Activated T-cell treated with anti-CD3 and anti-CD28 coated beads, Interleukin-2, amount 50 U/mL, for 72 hours (primary cell): ENCODE measurements around the gene PLEKHH2. TPM values are rescaled to one million over a fixed set of nuclear protein-coding genes. Genes with fewer than 3 reads are reported as not detected.
A peak's percentile ranks its signal among the peaks of the same experiment; 100 is the strongest.
"Not testable (repeated sequence)": the region's sequence is repeated elsewhere in the genome, so short reads cannot be mapped to it uniquely, and the experiment has no call there.

Experiments
- ATAC-seq, 2 donors: fragments of 150-1000 bp; cut with Tn5 transposase; replicated peaks in 1 of 2; 2 replicates each; pipeline ENCODE4 v1.10.0; 2021; ENCODE audit warnings: moderate library complexity in 2 of 2, mild to moderate bottlenecking in 1 of 2
- DNase-seq, 2 donors: peaks; one replicate each; pipeline ENCODE4 v3.0.0; 2021 to 2022; ENCODE audit warnings: mixed read lengths in 1 of 2
- H3K27ac Mint-ChIP-seq: one replicate; pipeline ENCODE4 v1.8.0; 2022; ENCODE audit warnings: mild to moderate bottlenecking, moderate library complexity, mixed read lengths
- H3K27me3 Mint-ChIP-seq: one replicate; pipeline ENCODE4 v1.8.0; 2022; ENCODE audit warnings: low read depth, mixed read lengths
- H3K36me3 Mint-ChIP-seq, 2 donors: one replicate each; pipeline ENCODE4 v1.8.0; 2022; ENCODE audit warnings: mixed read lengths in 2 of 2, mild to moderate bottlenecking in 1 of 2; ENCODE audit not compliant: insufficient read depth in 2 of 2
- H3K4me1 Mint-ChIP-seq: one replicate; pipeline ENCODE4 v1.8.0; 2022; ENCODE audit warnings: low read depth, mixed read lengths
- H3K4me3 Mint-ChIP-seq, 2 donors: one replicate each; pipeline ENCODE4 v1.8.0; 2022; ENCODE audit warnings: mild to moderate bottlenecking in 2 of 2, mixed read lengths in 2 of 2, moderate library complexity in 2 of 2
- H3K9me3 Mint-ChIP-seq, 2 donors: one replicate each; pipeline ENCODE4 v1.8.0; 2022; ENCODE audit warnings: mixed read lengths in 2 of 2
- total RNA-seq, 2 donors: library from RNA; stranded (reverse); gene quantifications; one replicate each; pipeline ENCODE4 v1.2.3, GENCODE V29; 2022

The PLEKHH2 gene
- total RNA-seq, result 1 to 10 TPM; 4.3 to 4.5 TPM

DNA sequence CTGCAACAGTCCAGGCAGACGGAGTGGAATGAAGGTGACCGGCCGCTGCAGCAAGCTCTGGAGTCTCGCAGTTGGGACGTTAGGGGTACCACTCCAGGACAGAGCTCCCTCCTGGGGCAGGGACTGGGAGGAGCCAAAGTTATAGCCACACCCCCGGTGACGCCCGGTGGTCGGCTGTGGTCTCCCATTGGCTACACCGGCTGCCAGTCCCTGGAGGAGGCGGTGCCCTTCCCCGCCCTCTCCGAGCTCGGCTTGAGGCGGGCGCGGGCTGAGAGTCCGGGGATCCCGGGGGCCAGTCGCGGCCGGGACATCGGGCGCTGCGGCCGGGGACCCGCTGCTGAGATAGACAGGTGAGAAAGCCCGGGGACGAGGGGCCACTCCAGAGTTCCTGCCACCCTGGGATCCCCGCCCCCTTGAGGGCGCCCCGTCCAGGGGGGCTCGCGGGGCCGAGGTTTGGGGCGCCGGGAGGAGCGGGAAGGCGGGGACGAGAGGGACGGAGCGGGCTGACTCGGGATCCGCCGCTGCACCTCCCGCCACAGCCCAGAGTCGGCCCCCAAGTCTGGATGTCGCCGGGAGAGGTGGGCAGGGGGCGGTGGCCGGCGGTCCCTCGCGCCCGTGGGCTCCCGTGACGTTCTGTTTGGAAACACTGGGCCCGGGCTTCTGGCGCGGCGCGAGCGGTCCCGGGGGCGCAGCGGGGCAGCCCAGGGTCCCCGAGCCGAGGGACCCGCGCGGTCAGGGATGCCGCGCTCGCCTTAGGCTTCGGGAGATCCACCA is at the start of gene PLEKHH2:
Gene PLEKHH2, plus strand, starts transcription at position 231 of the 774 bp plus-strand sequence. CDS start 7,414 bp downstream, outside the sequence.
- Mint-ChIP-seq H3K4me3 (peak within 1 kb of the TSS; percentile 82 to 90), H3K27me3 (peaks cover 44% of the 10 kb centered on the region), H3K9me3 (peaks cover 1 to 2% of the 10 kb centered on the region in 2 donors), H3K27ac (peak within 1 kb of the TSS; percentile 4), H3K36me3 (peaks cover 0 to 2% of the 10 kb centered on the region in 2 donors), H3K4me1 (peaks cover 21% of the 10 kb centered on the region)
- peak; percentile 100 for ATAC-seq
- DNase-seq, result peak; percentile 93 to 95

DNA sequence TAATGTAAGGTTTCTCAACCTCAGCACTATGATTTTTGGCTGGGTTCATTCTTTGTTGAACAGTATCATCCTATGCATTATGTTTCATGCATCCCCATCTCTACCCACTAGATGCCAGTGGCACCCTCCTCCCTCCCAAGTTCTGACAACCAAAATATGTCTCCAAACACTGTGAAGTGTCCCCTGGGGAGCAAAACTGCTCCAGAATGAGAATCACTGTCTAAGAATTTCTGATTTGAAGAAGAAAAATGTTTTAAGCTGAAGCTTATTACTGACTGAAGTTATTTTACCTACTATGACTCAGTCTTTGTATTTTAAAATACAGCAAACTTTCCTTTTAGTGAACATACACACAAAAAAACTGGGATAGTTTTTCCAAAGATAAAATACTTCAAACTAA is 44.6 kb upstream of the PLEKHH2 start:
- Mint-ChIP-seq H3K4me3 (no peak overlapping the region), H3K27ac (peak overlapping the region; percentile 87), H3K4me1 (peaks cover 41% of the 10 kb centered on the region), H3K36me3 (peaks cover 0 to 2% of the 10 kb centered on the region in 2 donors), H3K9me3 (no peaks in the 10 kb centered on the region), H3K27me3 (no peaks in the 10 kb centered on the region)
- DNase-seq, result no peak
- ATAC-seq, result no peak

DNA sequence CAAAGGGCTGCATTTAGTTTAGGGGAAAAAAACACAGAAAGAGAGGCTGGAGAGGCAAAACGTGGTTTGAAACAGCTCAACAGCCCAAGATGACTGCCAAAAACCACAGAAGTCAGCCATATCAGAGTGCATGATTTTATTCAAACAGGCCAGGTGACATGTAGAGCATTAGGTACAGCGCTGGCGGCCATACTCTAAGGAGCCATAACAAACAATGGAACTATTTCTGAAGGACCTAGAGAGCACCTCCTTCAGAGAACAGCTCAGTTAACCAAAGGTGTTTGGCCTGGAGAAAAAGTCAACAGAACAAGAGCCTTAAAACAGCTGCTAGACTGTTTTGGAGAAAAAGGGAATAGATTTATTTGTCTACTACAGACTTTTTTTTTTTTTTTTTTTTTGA is 43.8 kb upstream of the PLEKHH2 start:
- H3K36me3 Mint-ChIP-seq, result no peaks in the 10 kb centered on the region
- H3K4me1 Mint-ChIP-seq, result peaks cover 39% of the 10 kb centered on the region
- no peaks in the 10 kb centered on the region for H3K27me3 Mint-ChIP-seq
- peak overlapping the region; percentile 17 to 70 for H3K4me3 Mint-ChIP-seq
- DNase-seq (no peak), ATAC-seq (no peak)
- peak overlapping the region; percentile 87 for H3K27ac Mint-ChIP-seq
- no peaks in the 10 kb centered on the region for H3K9me3 Mint-ChIP-seq

DNA sequence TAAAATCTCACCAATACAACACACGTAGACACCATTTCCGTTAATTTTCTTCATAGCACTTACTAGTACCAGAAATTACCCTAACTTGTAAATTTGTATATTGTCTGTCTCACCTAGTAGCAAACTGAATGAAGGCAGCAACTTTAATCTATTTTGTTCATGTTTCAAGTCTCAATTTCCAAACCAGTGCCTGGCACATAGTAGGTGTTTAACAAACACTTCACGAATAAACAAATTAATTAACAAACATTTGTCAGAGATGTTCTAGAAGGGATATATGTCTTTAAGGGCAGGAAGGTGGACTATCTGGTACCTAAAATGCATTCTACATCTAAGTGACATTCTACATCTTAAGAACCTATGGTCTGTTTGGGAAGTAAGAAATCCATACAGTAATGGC is 42.2 kb upstream of the PLEKHH2 start:
- no peak for ATAC-seq
- no peaks in the 10 kb centered on the region for H3K36me3 Mint-ChIP-seq

DNA sequence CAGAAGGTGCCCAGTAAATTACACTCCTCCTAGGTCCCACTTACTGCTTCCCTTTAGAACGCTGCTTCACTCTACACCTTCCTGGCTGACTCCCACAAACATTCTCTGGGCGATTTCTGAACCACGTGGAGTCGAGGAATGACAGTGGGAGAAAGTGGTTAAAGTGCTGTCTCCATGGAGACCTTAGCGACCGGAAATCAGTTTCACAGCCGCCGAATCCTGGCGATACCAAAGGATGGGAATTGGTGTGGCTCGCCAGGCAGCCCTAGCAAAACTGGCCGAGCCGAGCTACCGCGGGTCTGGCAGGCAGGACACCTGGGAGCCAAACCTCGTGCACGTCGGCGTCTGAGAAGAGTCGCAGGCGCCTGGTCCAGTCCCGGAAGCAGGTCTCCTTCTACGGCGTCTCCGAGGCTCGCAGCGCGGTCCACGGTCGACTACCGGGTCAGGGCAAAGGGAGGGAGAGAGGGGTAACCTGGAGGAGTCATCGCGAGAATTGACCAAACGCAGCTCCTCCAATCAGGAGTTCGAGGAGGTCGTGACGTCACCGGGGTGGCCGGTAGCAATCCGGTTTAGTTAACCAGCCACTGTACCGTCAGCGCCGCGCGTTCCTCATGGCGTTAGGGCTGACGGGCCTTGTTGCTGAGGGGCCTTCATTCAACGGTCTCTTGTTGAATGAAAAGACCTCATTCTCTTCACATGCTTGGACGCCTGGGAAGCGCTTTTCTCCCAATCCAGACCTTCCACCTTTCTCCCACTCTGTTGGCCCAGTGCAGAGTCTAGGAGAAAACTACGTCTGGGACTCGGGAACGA is 41.3 kb upstream of the PLEKHH2 start, which contains the start of gene THADA:
Gene THADA, minus strand, starts transcription at position 436 of the 810 bp plus-strand sequence. CDS start 3,646 bp downstream, outside the sequence.
- Mint-ChIP-seq H3K27me3 (no peaks in the 10 kb centered on the region), H3K4me3 (peak within 1 kb of the TSS; percentile 92 to 93), H3K27ac (peak within 1 kb of the TSS; percentile 93), H3K4me1 (peaks cover 39% of the 10 kb centered on the region), H3K9me3 (no peaks in the 10 kb centered on the region), H3K36me3 (no peaks in the 10 kb centered on the region)
- DNase-seq, result peak; percentile 99 to 100
- ATAC-seq, result peak; percentile 97 to 98

More for the DNA sequence above, 42.2 kb upstream of the PLEKHH2 start:
- no peak for DNase-seq
- Mint-ChIP-seq H3K27ac (peak overlapping the region; percentile 93), H3K4me1 (peaks cover 39% of the 10 kb centered on the region), H3K4me3 (peak overlapping the region; percentile 92 to 93), H3K9me3 (no peaks in the 10 kb centered on the region), H3K27me3 (no peaks in the 10 kb centered on the region)

DNA sequence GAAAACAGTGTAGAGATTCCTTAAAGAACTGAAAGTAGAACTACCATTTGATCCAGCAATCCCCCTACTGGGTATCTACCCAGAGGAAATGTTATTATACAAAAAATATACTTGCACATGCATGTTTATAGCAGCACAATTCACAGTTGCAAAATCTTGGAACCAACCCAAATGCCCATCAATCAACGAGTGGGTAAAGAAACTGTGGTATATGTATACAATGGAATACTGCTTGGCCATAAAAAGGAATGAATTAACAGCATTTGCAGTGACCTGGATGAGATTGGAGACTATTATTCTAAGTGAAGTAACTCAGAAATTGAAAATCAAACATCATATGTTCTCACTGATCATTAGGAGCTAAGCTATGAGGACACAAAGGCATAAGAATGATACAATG is 36.5 kb upstream of the PLEKHH2 start:
- not testable (repeated sequence) for DNase-seq, H3K36me3 Mint-ChIP-seq, H3K27me3 Mint-ChIP-seq, H3K9me3 Mint-ChIP-seq, ATAC-seq, H3K4me3 Mint-ChIP-seq, H3K27ac Mint-ChIP-seq
- peaks cover 19% of the 10 kb centered on the region for H3K4me1 Mint-ChIP-seq

DNA sequence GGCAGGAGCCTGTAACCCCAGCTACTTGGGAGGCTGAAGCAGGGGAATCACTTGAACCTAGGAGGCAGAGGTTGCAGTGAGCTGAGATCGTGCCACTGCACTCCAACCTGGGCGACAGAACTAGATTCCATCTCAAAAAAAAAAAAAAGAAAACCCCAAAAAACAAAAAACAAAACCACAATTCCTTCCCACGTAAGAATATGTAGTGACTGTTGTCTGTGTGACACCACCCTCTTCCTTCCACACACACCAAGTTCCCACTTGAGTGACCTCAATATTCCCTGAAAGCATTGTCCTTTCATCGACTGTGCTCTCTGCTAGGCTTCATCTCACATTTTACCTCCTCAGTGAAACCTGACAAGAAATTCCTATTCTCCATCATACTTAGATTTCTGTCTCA is 32.4 kb upstream of the PLEKHH2 start:
- no peaks in the 10 kb centered on the region for H3K27me3 Mint-ChIP-seq
- H3K9me3 Mint-ChIP-seq, result no peaks in the 10 kb centered on the region
- ATAC-seq (peak; percentile 37 to 53), DNase-seq (no peak)
- peaks cover 15% of the 10 kb centered on the region for H3K4me1 Mint-ChIP-seq
- no peaks in the 10 kb centered on the region for H3K36me3 Mint-ChIP-seq
- peak overlapping the region in 1 of 2 donors; percentile 12 for H3K4me3 Mint-ChIP-seq
- no peak overlapping the region for H3K27ac Mint-ChIP-seq

DNA sequence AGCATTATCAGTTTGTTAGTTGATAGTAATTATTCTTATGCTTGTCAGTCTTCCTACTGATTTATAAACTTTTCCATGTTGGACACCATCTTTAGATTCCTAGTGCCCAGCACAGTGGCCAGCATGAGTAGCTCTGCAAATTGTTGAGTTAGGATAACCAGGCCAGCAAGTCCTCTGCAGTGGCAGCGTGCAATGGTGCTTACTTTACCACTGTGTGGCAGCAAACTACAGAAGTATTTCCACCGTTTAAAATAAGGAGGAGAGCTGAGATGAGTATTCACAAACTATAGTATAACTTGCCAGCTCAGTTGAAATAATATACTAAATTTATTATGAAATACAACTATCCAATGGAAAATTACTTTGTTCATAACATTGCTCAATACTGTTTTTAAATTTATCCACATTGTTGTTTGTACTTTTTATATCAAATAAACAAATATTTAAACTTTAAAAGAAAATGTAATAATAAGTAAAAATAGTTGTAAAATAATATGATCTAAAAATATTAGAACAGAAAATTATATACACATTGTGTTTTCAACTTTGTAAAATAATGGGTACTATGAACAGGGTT is 31.9 kb upstream of the PLEKHH2 start:
- Mint-ChIP-seq H3K36me3 (no peaks in the 10 kb centered on the region), H3K27me3 (no peaks in the 10 kb centered on the region), H3K4me3 (peak overlapping the region in 1 of 2 donors; percentile 22), H3K9me3 (no peaks in the 10 kb centered on the region), H3K27ac (no peak overlapping the region), H3K4me1 (peaks cover 15% of the 10 kb centered on the region)
- DNase-seq (peak; percentile 22 to 41), ATAC-seq (peak; percentile 78 to 81)

DNA sequence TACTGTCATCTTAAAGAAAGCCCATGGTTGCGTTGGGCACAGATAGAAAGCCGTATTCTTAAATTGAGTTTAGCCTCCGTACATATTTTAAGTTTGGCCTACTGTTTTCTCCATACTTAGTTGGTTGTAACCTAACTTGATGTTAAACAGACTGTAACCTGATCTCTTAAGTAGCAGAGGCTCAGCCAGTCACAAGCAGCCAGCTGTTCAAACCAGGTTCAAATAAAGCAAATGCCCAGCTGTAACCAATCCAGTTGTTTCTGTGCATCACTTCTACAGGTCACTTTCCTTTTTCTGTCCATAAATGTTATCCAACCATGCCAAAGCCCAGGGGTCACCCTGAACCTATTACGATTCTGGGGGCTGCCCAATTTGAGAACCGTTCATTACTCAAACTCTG is 31.2 kb upstream of the PLEKHH2 start:
- DNase-seq, result no peak
- Mint-ChIP-seq H3K4me3 (no peak overlapping the region), H3K4me1 (peaks cover 15% of the 10 kb centered on the region), H3K27ac (no peak overlapping the region), H3K36me3 (no peaks in the 10 kb centered on the region), H3K27me3 (no peaks in the 10 kb centered on the region), H3K9me3 (no peaks in the 10 kb centered on the region)
- no peak for ATAC-seq

DNA sequence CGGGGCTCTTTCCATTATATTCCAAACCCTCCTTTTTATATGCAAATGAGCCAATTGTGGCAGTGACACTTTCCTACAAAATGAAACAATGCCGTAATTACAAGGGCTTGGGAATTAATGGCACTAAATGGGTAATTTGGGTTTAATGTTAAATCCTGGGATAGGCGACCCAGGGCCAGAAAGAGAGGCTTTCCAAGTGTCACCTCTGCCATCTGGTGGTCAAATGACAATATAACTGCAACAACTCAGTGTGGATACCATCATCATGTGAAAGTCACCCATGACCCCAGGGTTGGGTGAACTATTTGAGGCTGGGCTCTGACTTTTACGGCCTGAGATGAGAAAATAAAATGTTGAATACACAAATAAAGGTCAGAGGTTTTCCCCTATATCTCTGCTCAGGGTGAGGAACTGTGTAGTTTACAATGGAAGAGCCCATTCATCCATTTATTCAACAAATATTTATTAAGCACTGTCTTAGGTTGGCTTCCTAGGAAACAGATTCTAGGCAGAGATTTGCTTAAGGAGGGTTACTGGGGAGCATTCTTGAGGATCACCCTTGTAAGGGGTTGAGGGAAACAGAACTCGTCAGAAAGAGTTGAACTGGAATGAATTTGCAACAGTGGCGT is 27.7 kb upstream of the PLEKHH2 start:
- H3K4me3 Mint-ChIP-seq, result no peak overlapping the region
- no peaks in the 10 kb centered on the region for H3K27me3 Mint-ChIP-seq
- H3K4me1 Mint-ChIP-seq, result peaks cover 20% of the 10 kb centered on the region
- H3K27ac Mint-ChIP-seq, result no peak overlapping the region
- no peaks in the 10 kb centered on the region for H3K36me3 Mint-ChIP-seq
- no peaks in the 10 kb centered on the region for H3K9me3 Mint-ChIP-seq
- peak; percentile 29 to 48 for DNase-seq
- ATAC-seq, result peak; percentile 63 to 67

DNA sequence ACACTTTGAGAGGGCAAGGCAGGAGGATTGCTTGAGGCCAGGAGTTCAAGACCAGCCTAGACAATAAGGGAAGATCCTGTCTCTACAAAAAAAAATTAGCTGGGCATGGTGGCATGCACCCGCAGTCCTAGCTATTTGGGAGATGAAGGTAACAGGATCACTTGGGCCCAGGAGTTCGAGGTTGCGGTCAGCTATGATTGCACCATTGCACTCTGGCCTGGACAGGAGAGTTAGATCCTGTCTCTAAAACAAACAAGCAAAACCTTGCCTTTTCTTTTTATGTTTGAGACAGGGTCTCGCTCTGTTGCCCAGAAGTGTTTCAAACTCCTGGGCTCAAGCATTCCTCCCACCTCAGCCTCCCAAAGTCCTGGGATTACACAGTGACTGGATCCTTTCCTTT is 26.7 kb upstream of the PLEKHH2 start:
- no peaks in the 10 kb centered on the region for H3K36me3 Mint-ChIP-seq
- no peak overlapping the region for H3K27ac Mint-ChIP-seq
- no peaks in the 10 kb centered on the region for H3K27me3 Mint-ChIP-seq
- DNase-seq (no peak), ATAC-seq (no peak)
- H3K9me3 Mint-ChIP-seq, result no peaks in the 10 kb centered on the region
- peaks cover 15% of the 10 kb centered on the region for H3K4me1 Mint-ChIP-seq
- H3K4me3 Mint-ChIP-seq, result no peak overlapping the region

DNA sequence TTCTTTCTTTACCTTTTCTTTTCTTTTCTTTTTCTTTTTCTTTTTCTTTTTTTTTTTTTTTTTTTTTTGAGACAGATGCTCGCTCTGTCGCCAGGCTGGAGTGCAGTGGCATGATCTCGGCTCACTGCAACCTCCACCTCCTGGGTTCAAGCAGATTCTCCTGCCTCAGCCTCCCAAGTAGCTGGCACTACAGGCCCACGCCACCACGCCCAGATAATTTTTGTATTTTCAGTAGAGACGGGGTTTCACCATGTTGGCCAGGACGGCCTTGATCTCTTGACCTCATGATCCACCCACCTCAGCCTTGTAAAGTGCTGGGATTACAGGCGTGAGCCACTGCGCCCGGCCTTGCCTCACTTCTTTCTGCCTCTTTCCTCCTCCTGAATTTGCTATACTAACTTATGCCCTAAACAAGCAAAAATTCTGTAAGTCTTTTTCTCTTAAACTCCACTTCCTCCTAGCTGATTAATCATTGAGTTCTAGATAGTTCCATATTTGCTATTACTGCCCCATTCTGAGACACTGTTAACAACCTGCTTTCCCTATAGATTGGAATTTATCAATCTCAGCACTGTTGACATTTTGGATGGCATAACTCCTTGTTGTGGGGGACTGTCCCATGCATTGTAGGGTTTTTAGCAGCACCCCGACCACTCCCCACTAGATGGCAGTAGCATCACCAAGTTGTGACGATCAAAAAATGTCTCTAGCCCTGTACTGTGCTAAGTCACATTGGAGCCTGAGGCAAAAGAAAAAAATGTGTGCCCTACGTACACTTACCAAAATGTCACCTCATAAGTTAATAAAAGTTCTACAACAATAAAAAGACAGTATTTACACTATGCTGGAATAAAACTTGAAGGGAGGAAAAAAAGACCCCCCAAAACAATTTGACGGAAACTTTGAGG is 24.8 kb upstream of the PLEKHH2 start:
- H3K27ac Mint-ChIP-seq, result no peak overlapping the region
- peaks cover 5% of the 10 kb centered on the region for H3K27me3 Mint-ChIP-seq
- peaks cover 15% of the 10 kb centered on the region for H3K4me1 Mint-ChIP-seq
- H3K9me3 Mint-ChIP-seq, result no peaks in the 10 kb centered on the region
- no peak overlapping the region for H3K4me3 Mint-ChIP-seq
- ATAC-seq (peak; percentile 90 to 92), DNase-seq (peak; percentile 72 to 81)
- no peaks in the 10 kb centered on the region for H3K36me3 Mint-ChIP-seq
